ENCODE data around the gene EBF3.
A peak's percentile ranks its signal among the peaks of the same experiment; 100 is the strongest.

Gene EBF3

DNA sequence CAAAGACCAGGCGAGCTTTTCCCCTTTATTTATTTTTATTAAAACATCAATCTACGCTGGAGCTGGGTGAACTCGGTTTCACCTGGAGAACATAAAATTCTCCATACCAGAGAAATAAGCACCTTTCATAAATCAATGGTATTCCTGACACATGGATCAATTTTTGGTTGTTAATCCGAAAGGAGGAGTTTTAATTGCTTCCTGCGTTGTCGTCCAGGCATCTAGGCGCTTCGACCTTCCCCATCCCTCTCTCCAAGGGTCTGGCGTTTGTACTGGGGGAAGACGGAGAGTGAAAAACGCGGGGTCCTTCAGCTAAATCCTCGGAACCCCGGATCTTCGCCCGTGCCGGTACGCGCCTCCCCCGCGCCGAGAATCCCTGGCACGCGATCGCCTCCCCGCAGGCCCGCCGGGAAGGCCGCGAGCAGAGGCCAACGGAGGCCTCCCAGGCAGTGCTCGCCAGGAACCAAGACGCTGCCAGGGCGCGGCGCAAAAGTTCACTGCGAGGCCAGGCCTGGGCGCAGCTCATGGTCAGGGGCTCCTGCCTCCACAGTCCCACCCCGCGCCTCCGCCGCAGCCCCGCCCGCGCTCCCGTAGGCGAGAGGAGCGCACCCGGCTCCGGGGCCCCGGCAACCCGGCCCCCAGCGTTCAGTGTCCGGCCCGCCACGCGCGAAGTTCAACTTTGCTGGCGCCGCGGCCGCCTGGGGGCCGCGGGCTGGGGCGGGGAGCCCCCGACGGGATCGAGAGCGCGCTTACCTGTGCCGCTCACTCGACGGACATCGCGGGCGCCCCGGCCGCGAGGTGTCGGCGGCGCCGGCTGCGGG, 8.3 kb upstream of the EBF3 start:
- TF ChIP-seq, protein P1, sequence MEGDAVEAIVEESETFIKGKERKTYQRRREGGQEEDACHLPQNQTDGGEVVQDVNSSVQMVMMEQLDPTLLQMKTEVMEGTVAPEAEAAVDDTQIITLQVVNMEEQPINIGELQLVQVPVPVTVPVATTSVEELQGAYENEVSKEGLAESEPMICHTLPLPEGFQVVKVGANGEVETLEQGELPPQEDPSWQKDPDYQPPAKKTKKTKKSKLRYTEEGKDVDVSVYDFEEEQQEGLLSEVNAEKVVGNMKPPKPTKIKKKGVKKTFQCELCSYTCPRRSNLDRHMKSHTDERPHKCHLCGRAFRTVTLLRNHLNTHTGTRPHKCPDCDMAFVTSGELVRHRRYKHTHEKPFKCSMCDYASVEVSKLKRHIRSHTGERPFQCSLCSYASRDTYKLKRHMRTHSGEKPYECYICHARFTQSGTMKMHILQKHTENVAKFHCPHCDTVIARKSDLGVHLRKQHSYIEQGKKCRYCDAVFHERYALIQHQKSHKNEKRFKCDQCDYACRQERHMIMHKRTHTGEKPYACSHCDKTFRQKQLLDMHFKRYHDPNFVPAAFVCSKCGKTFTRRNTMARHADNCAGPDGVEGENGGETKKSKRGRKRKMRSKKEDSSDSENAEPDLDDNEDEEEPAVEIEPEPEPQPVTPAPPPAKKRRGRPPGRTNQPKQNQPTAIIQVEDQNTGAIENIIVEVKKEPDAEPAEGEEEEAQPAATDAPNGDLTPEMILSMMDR (IDR thresholded peaks at IDR 0.05; ENCODE audit: low read length, missing control alignments) = no peak
- DNase-seq (ENCODE audit: low read depth) = no peak
- H3K4me3 ChIP-seq (replicated peaks; ENCODE audit: low read depth, low read length) = peak overlapping the region; percentile 14

DNA sequence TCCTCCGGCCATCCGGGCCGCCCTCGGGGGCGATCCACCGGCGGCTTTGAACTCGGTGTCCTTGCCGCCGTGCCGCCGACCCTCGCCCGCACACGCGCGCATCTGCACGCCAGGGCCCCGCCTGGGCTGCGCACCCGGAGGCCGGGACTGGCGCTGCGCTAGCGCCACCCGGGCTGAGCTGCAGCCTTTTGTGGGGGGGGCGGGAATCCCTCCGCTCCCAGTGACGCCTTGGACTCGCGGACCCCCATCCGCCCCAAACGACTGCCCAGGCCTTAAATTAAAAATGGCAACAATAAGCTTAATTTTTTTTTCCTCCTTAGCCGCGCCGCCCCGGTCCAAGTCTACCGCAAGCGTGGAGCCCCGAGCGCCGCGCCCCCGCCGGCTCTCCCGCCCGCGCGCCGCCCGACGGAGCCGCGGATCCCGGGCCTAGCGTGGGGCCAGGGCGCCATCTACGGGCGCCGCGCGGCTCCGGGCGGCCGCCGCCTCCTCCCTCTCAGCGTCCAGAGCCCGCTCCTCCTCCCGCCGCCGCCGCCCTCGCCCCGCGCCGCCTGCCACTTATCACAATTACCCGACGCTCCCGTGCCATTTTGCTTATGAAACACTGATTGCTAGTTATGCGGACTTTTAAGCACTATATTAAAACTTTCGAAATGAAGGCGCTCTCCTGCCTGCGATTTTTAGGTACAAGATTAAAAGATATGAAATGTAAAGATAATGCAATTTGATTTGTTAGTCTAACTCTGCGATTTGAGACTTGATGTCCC, 7.5 kb upstream of the EBF3 start:
- H3K4me3 ChIP-seq (replicated peaks; ENCODE audit: low read depth, low read length) = peak overlapping the region; percentile 46
- peak; percentile 65 for DNase-seq (ENCODE audit: low read depth)
- TF ChIP-seq, protein P1 (IDR thresholded peaks at IDR 0.05; ENCODE audit: low read length, missing control alignments) = peak; percentile 23

DNA sequence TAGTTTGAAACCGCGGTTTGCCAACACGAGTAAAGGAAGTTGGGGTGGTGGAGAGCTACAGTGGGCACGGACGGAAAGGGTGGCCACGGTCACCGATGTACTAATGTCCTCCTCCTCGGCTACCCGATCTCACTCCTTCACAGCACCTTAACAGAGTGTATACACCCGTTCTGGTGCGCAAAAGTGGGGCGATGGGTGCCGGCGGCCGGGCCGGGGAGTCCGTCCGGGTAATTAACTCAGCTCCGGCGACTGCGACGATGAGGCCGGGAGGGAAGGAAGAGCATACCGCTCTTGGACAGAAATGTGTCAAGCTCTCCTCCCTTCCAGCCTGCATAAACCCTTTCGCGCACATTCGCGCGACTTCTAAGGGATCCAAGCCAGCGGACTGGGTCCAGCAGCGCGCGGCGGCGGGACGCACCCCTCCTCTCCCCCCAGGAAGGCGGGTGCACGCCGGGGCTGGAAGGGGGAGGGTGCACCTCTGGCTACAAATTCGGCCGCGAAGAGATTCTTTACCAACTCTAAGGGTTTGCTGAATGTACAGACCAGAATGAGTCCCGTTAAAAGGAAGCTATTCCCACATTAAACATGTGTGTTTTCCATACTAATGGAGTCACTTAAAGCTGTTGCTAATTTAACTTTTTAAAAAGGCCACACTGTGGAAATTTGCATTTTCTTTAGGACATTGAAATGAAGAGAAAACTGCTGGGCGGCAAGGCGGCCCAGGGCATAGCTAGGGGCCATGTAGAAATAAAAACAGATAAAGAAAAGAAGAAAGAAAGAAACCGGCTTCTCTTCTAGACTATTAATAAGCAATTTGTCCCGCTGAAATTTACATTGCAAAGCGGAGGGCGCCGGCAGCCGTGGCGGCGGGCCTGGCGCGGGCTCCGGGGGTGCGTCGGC, 6.6 kb upstream of the EBF3 start:
- H3K4me3 ChIP-seq (replicated peaks; ENCODE audit: low read depth, low read length) = peak overlapping the region; percentile 10
- TF ChIP-seq, protein P1 (IDR thresholded peaks at IDR 0.05; ENCODE audit: low read length, missing control alignments) = no peak
- DNase-seq (ENCODE audit: low read depth) = no peak

DNA sequence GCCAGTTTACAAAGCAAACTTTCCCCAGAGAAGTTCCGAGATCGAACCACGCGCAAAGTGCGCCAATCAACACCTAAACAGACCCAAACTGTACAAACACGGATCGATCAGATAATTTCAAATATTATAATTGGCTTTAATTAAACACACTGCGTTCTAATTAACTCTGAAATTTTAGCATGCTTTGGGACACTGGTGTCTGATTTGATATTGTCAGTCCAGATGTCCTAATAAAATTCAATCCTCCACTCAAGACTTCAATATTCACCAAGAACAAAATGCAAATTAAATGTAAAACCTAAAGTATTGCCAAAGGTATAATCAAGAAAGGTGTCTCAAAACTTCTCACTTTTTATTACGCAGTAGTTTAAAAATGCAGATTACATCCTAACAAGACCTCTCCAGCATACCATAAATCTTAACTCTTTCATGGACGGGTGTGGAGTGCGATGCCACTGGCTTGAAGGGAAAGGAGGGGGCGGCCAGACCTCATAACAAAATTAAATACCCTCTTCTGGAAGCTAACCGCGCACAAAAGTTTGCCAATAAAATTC, 5.9 kb upstream of the EBF3 start:
- no peak for DNase-seq (ENCODE audit: low read depth)
- TF ChIP-seq, protein P1 (IDR thresholded peaks at IDR 0.05; ENCODE audit: low read length, missing control alignments) = no peak
- no peak overlapping the region for H3K4me3 ChIP-seq (replicated peaks; ENCODE audit: low read depth, low read length)

DNA sequence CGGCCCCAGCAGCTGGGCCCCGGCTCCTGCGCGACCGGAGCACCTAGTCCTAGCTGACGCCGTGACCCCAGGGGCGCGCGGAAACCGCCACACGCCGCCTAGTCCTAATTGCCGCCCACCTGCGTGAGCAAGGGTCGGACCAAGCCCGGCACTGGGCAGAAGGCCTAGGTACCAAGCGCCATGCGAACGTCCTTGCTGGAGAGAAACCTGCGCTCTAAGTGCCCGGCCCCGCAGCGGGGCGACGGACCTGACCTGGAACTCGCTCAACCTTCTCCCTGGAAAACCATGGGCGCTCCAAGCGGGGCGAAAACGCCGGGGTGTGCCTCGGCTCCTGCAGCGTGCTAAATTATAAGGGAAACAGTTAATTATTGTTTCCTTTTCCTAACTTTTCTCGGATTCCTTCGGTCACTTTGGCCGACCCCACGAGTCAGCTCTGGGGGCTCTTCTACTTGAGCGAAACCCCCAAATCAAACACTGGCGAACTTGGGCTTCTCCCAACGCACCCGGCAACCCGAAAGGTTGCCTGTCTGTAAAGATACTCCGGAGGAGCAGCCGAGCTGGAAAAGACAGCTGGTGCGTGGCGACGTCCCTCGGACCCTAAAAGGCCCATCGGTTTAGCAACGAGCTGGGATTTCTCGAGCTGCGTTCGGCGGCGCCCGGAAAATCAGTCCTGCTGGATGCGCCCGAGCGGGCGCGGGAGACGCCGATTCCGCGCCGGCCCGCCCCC, 5.3 kb upstream of the EBF3 start:
- no peak for DNase-seq (ENCODE audit: low read depth)
- TF ChIP-seq, protein P1 (IDR thresholded peaks at IDR 0.05; ENCODE audit: low read length, missing control alignments) = no peak
- peak overlapping the region; percentile 21 for H3K4me3 ChIP-seq (replicated peaks; ENCODE audit: low read depth, low read length)

GRCh38 chr10:129968853-129969183, 4.7 kb upstream of the EBF3 start:
- no peak overlapping the region for H3K4me3 ChIP-seq (replicated peaks; ENCODE audit: low read depth, low read length)
- TF ChIP-seq, protein P1 (IDR thresholded peaks at IDR 0.05; ENCODE audit: low read length, missing control alignments) = peak; percentile 75
- peak; percentile 75 for DNase-seq (ENCODE audit: low read depth)
